ENCODE measurements around the gene THRAP3. TPM values are rescaled to one million over a fixed set of nuclear protein-coding genes. Genes with fewer than 3 reads are reported as not detected.

The THRAP3 gene
- total RNA-seq, 1 experiment from 2014 or later, result 55.7 TPM

- H3K4me2 ChIP-seq (ENCODE audit: low read length), result no peak overlapping the region
- no TSS peak for BruUV-seq (replicated peaks)
- H3F3A ChIP-seq (ENCODE audit: low read length, unreplicated experiment), result peaks cover 3% of the 10 kb centered on the region
- no peaks in the 10 kb centered on the region for H3K9me2 ChIP-seq (replicated peaks; ENCODE audit: low read length)
- no peak overlapping the region for H3K9ac ChIP-seq (ENCODE audit: low read length)
- ATAC-seq (no peak), DNase-seq (no peak)
- peaks cover 16% of the 10 kb centered on the region for H3K4me1 ChIP-seq (ENCODE audit: insufficient read depth, low read length)
- intact Hi-C loops (cut with micrococcal nuclease), result no loop called here
- 0 out of 2 replicates have a peak, but pooled peaks cover 2% of the 10 kb centered on the region for H4K20me1 ChIP-seq (ENCODE audit: low read length)
- ChIA-PET CTCF (no interaction called here), POLR2A (ENCODE audit: unreplicated experiment) (no interaction called here)
- H3K27me3 ChIP-seq (ENCODE audit: low read length), result no peaks in the 10 kb centered on the region
- no peak for TF ChIP-seq CTCF (conservative IDR thresholded peaks at IDR 0.05; ENCODE audit: low read depth, low read length)
- no peak for TF ChIP-seq EZH2phosphoT487 (IDR thresholded peaks at IDR 0.05; ENCODE audit: borderline replicate concordance, low read length)
- H3K9me3 ChIP-seq (ENCODE audit: low read length), result no peaks in the 10 kb centered on the region
- H3K27ac ChIP-seq (ENCODE audit: low read length), result no peak overlapping the region
- peaks cover 54% of the 10 kb centered on the region for H3K36me3 ChIP-seq (ENCODE audit: low read depth, low read length)
- H3K79me2 ChIP-seq (ENCODE audit: low read length), result no peaks in the 10 kb centered on the region
- H3K4me3 ChIP-seq (ENCODE audit: low read length), result no peak overlapping the region
- H2AFZ ChIP-seq (ENCODE audit: low read length), result no peak overlapping the region
Observed at GRCh38 chr1:36295390-36295789, 71.1 kb downstream of the THRAP3 start.

GRCh38 chr1:36297062-36297461, 72.8 kb downstream of the THRAP3 start:
- peaks cover 27% of the 10 kb centered on the region for H3K4me1 ChIP-seq (ENCODE audit: insufficient read depth, low read length)
- no peak overlapping the region for H2AFZ ChIP-seq (ENCODE audit: low read length)
- peaks cover 11% of the 10 kb centered on the region for H3K79me2 ChIP-seq (ENCODE audit: low read length)
- no peak overlapping the region for H3K9ac ChIP-seq (ENCODE audit: low read length)
- intact Hi-C loops (cut with micrococcal nuclease), result loop anchor here (2.0 kb wide), 1 partner anchor 124 kb away; no protein-coding TSS in a partner anchor
- H3K4me2 ChIP-seq (ENCODE audit: low read length), result no peak overlapping the region
- H3K36me3 ChIP-seq (ENCODE audit: low read depth, low read length), result peaks cover 51% of the 10 kb centered on the region
- H3K27me3 ChIP-seq (ENCODE audit: low read length), result no peaks in the 10 kb centered on the region
- DNase-seq (peak; percentile 63), ATAC-seq (peak; percentile 29; the same call in 1 of the 2 replicates)
- H3K4me3 ChIP-seq (ENCODE audit: low read length), result no peak overlapping the region
- no TSS peak for BruUV-seq (replicated peaks)
- ChIA-PET POLR2A (ENCODE audit: unreplicated experiment) (interaction anchor here (0.5 kb wide), 1 partner anchor 1085 kb away, joined by 3 read pairs; no protein-coding TSS in a partner anchor), CTCF (no interaction called here)
- peaks cover 11% of the 10 kb centered on the region for H3F3A ChIP-seq (ENCODE audit: low read length, unreplicated experiment)
- peak overlapping the region; percentile 69 for H3K27ac ChIP-seq (ENCODE audit: low read length)
- H3K9me3 ChIP-seq (ENCODE audit: low read length), result no peaks in the 10 kb centered on the region
- H4K20me1 ChIP-seq (ENCODE audit: low read length), result 0 out of 2 replicates have a peak, but pooled peaks cover 4% of the 10 kb centered on the region
- TF ChIP-seq EZH2phosphoT487 (IDR thresholded peaks at IDR 0.05; ENCODE audit: borderline replicate concordance, low read length) (no peak), EZH2 (IDR thresholded peaks at IDR 0.05; ENCODE audit: low read length, unreplicated experiment) (no peak), CTCF (conservative IDR thresholded peaks at IDR 0.05; ENCODE audit: low read depth, low read length) (no peak)
- no peaks in the 10 kb centered on the region for H3K9me2 ChIP-seq (replicated peaks; ENCODE audit: low read length)

DNA sequence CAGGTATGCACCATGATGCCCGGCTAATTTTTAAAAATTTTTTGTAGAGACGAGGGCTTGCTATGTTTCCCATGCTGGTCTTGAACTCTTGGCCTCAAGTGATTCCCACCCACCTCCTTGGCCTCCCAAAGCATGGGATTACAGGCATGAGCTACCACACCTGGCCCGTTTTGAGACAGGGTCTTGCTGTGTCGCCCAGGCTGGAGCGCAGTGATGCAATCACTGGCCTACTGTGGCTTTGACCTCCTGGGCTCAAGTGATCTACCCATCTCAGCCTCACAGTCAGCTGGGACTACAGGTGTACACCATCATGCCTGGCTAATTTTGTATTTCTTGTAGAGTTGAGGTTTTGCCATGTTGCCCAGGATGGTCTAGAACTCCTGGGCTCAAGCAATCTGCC, 74.4 kb downstream of the THRAP3 start:
- intact Hi-C loops (cut with micrococcal nuclease), result no loop called here
- no peak for DNase-seq
- Histone ChIP-seq H3K79me2 (ENCODE audit: low read length) (peaks cover 15% of the 10 kb centered on the region), H3K4me2 (ENCODE audit: low read length) (no peak overlapping the region), H3K4me1 (ENCODE audit: insufficient read depth, low read length) (peaks cover 27% of the 10 kb centered on the region), H3K4me3 (ENCODE audit: low read length) (no peak overlapping the region), H3F3A (ENCODE audit: low read length, unreplicated experiment) (peaks cover 11% of the 10 kb centered on the region), H4K20me1 (ENCODE audit: low read length) (0 out of 2 replicates have a peak, but pooled peaks cover 4% of the 10 kb centered on the region), H3K27me3 (ENCODE audit: low read length) (no peaks in the 10 kb centered on the region), H3K27ac (ENCODE audit: low read length) (no peak overlapping the region), H3K9ac (ENCODE audit: low read length) (no peak overlapping the region), H3K36me3 (ENCODE audit: low read depth, low read length) (peaks cover 56% of the 10 kb centered on the region), H3K9me3 (ENCODE audit: low read length) (no peaks in the 10 kb centered on the region), H2AFZ (ENCODE audit: low read length) (no peak overlapping the region), H3K9me2 (replicated peaks; ENCODE audit: low read length) (no peaks in the 10 kb centered on the region)
- CTCF ChIA-PET, result no interaction called here
- TF ChIP-seq EZH2phosphoT487 (IDR thresholded peaks at IDR 0.05; ENCODE audit: borderline replicate concordance, low read length) (no peak), CTCF (conservative IDR thresholded peaks at IDR 0.05; ENCODE audit: low read depth, low read length) (no peak), EZH2 (IDR thresholded peaks at IDR 0.05; ENCODE audit: low read length, unreplicated experiment) (no peak)
- no peak for ATAC-seq
- BruUV-seq (replicated peaks), result no TSS peak
- POLR2A ChIA-PET (ENCODE audit: unreplicated experiment), result no interaction called here

All from PC-3 (cell line).